Measurements from ENCODE around the gene HEXB.

GRCh38 chr5:74652576-74652975 lies 32.5 kb upstream of the HEXB start:
- no peak for TF ChIP-seq CTCF (IDR thresholded peaks at IDR 0.05; ENCODE audit: extremely low read depth in 1 of 2, insufficient read depth in 1 of 2, low read depth in 1 of 2, low read length in 2 of 2)
- TF ChIP-seq EZH2 (IDR thresholded peaks at IDR 0.05; ENCODE audit: borderline replicate concordance, low read depth, low read length, severe bottlenecking): no peak
- TF ChIP-seq POLR2A (IDR thresholded peaks at IDR 0.05; ENCODE audit: low read depth, low read length): no peak
- TF ChIP-seq JUN (IDR thresholded peaks at IDR 0.05; ENCODE audit: borderline replicate concordance, insufficient read depth, insufficient read length, low read depth): no peak
